GM12873 (cell line): Measurements from ENCODE around the gene KDM4C.

ENCODE experiments used
- CTCF ChIP-seq: IDR thresholded peaks from 2 replicates; pipeline ENCODE4 v1.5.1; 2012; ENCODE audit warnings: low read depth, mild to moderate bottlenecking, moderate library complexity, low read length, control low read depth; ENCODE audit not compliant: insufficient read depth; ENCODE audit errors: missing control alignments

The KDM4C gene

GRCh38 chr9:7139886-7140285, 382.1 kb downstream of the KDM4C start:
- no peak for TF ChIP-seq CTCF

- TF ChIP-seq CTCF = no peak
Measured at GRCh38 chr9:7140401-7140800, 382.6 kb downstream of the KDM4C start.

DNA sequence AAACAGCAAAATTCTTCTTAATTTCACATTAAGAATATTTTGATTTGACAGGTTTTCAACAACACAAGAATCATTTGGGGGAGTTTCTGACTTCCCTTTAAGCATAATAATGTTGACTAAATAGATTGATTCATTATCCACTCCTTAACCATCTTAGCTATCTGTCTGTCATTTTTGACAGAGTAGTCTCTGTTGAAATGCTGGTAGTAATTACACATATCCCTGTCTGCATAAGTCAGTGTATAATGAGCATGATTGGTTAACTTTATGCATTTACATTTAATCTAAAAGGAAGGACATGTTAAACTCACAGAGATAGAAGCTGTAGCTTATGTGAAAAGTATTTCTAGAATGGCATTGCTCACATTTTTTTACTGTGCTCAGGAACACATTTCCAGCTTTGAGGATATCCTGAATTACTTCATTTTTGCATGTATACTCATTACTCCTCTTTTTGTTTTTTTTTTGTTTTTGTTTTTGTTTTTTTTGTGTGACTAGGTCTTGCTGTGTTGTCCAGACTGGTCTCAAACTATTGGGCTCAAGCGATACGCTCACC, 385.9 kb downstream of the KDM4C start:
- TF ChIP-seq CTCF = no peak

GRCh38 chr9:7144265-7145046, 386.7 kb downstream of the KDM4C start:
- no peak for TF ChIP-seq CTCF

GRCh38 chr9:7145361-7146069, 387.7 kb downstream of the KDM4C start:
- no peak for TF ChIP-seq CTCF

DNA sequence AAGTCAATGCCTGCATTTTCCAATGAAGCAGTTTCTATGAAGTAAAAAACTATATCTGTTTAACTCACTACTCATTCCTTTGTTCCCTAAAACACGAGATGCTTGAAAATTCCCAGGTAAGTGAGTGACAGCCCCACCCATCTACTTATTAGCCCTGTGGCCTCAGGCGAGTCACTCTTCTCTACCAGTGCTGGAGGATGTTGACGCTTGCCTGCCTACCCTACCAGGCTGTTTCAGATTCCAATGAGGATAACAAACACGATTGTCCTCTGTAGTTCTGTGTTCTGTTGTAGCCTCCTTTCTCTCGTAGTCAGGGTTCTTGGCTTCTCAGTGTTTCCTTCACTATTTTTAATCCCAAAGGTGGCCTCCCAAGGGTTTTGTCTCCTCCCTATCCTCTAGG, 388.8 kb downstream of the KDM4C start:
- no peak for TF ChIP-seq CTCF
